DND-41 (cell line): ENCODE data around the gene R3HDM4.
"Not testable (repeated sequence)": the region's sequence is repeated elsewhere in the genome, so short reads cannot be mapped to it uniquely, and the experiment has no call there.

Source experiments
- ATAC-seq: fragments of 200-7000 bp; cut with Tn5 transposase; 3 replicates; pipeline ENCODE4 v1.9.1; 2021; ENCODE audit warnings: low read depth; ENCODE audit not compliant: insufficient read depth
- DNase-seq: peaks from one replicate; pipeline ENCODE4 v3.0.0-alpha.2; 2020
- H2AFZ ChIP-seq: 2 replicates; pipeline ENCODE4 v1.6.0; 2012; ENCODE audit warnings: low read depth, low read length
- H3K27ac ChIP-seq: 2 replicates; pipeline ENCODE4 v1.5.1; 2012; ENCODE audit warnings: low read length, inconsistent platforms
- H3K27me3 ChIP-seq: fragments of 200-600 bp; sonication (generic); 2 replicates; pipeline ENCODE4 v1.6.0; 2012; ENCODE audit warnings: low read length, mild to moderate bottlenecking, inconsistent platforms; ENCODE audit not compliant: insufficient read depth, poor library complexity
- H3K36me3 ChIP-seq: 2 replicates; pipeline ENCODE4 v1.5.1; 2012; ENCODE audit warnings: low read length, inconsistent platforms; ENCODE audit not compliant: insufficient read depth
- H3K4me1 ChIP-seq: 2 replicates; pipeline ENCODE4 v1.5.1; 2012; ENCODE audit warnings: mild to moderate bottlenecking, low read length; ENCODE audit not compliant: insufficient read depth
- H3K4me2 ChIP-seq: 2 replicates; pipeline ENCODE4 v1.6.0; 2012; ENCODE audit warnings: mild to moderate bottlenecking, moderate library complexity, low read length, inconsistent platforms; ENCODE audit not compliant: insufficient read depth
- H3K4me3 ChIP-seq, 2 experiments: fragments of 200-600 bp in 1 of 2; shearing (Covaris generic) in 1 of 2; 2 replicates each; pipeline ENCODE4 v1.5.1; 2012 to 2016; ENCODE audit warnings: inconsistent platforms in 2 of 2, low read length in 2 of 2, mild to moderate bottlenecking in 2 of 2, low read depth in 1 of 2, moderate library complexity in 1 of 2
- H3K79me2 ChIP-seq: 2 replicates; pipeline ENCODE4 v1.6.0; 2012; ENCODE audit warnings: low read length, inconsistent platforms; ENCODE audit not compliant: insufficient read depth
- H3K9ac ChIP-seq: 2 replicates; pipeline ENCODE4 v1.6.0; 2012; ENCODE audit warnings: low read depth, mild to moderate bottlenecking, inconsistent platforms, low read length, moderate library complexity
- H3K9me3 ChIP-seq: 2 replicates; pipeline ENCODE4 v1.5.1; 2012; ENCODE audit warnings: low read length, moderate library complexity, mild to moderate bottlenecking, inconsistent platforms; ENCODE audit not compliant: insufficient read depth, severe bottlenecking
- H4K20me1 ChIP-seq: 2 replicates; pipeline ENCODE4 v1.6.0; 2012; ENCODE audit warnings: low read length; ENCODE audit not compliant: insufficient read depth
- EZH2 ChIP-seq: IDR thresholded peaks from 3 replicates; pipeline ENCODE4 v1.6.1; 2012; ENCODE audit warnings: borderline replicate concordance, low read depth, mild to moderate bottlenecking, moderate library complexity, low read length, inconsistent platforms; ENCODE audit not compliant: severe bottlenecking
- TF ChIP-seq, protein P1 (sequence below): IDR thresholded peaks from 2 replicates; pipeline ENCODE4 v1.5.1; 2012; ENCODE audit warnings: borderline replicate concordance, low read length, moderate library complexity, mild to moderate bottlenecking; ENCODE audit not compliant: poor library complexity, severe bottlenecking; ENCODE audit errors: extremely low read depth

Gene R3HDM4

DNA sequence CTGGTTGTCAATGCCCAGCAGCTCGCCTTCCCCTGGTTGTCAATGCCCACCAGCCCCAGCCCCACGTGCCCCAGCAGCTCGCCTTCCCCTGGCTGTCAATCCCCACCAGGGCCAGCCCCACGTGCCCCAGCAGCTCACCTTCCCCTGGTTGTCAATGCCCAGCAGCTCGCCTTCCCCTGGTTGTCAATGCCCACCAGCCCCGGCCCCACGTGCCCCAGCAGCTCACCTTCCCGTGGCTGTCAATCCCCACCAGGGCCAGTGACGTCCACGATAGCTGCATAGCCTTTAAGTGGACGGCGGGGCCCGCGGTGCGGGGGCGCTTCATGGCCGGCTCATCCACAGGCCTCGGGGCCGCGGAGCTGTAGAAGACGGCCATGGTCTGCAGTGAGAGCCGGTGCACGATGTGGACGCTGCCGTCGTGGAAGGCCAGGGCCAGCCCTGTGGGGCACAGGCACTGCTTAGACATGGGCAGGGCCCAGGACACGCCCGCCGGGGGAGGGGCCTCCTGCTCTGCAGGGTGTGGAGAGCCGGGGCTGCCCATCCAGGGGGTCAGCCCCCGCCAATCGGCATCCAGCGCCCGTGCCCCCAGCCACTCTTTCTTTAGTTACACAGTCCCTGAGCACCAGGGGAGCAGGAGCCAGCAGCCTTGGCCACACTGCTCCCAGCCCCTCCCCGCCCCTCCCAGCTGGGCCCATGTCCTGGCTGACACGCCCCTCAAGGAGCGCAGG, 33.1 kb downstream of the R3HDM4 start:
- H3K9ac ChIP-seq = no peak overlapping the region
- TF ChIP-seq, protein P1, sequence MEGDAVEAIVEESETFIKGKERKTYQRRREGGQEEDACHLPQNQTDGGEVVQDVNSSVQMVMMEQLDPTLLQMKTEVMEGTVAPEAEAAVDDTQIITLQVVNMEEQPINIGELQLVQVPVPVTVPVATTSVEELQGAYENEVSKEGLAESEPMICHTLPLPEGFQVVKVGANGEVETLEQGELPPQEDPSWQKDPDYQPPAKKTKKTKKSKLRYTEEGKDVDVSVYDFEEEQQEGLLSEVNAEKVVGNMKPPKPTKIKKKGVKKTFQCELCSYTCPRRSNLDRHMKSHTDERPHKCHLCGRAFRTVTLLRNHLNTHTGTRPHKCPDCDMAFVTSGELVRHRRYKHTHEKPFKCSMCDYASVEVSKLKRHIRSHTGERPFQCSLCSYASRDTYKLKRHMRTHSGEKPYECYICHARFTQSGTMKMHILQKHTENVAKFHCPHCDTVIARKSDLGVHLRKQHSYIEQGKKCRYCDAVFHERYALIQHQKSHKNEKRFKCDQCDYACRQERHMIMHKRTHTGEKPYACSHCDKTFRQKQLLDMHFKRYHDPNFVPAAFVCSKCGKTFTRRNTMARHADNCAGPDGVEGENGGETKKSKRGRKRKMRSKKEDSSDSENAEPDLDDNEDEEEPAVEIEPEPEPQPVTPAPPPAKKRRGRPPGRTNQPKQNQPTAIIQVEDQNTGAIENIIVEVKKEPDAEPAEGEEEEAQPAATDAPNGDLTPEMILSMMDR = no peak
- no peak for TF ChIP-seq EZH2
- H4K20me1 ChIP-seq = no peaks in the 10 kb centered on the region; the same call in 1 of the 2 replicates
- H2AFZ ChIP-seq = no peak overlapping the region
- H3K9me3 ChIP-seq = no peaks in the 10 kb centered on the region
- H3K27ac ChIP-seq = no peak overlapping the region
- no peak overlapping the region for H3K4me3 ChIP-seq
- no peak for ATAC-seq
- no peaks in the 10 kb centered on the region for H3K27me3 ChIP-seq
- H3K4me1 ChIP-seq = no peaks in the 10 kb centered on the region
- H3K79me2 ChIP-seq = no peaks in the 10 kb centered on the region
- no peak overlapping the region for H3K4me2 ChIP-seq
- peaks cover 68% of the 10 kb centered on the region for H3K36me3 ChIP-seq
- DNase-seq = no peak

DNA sequence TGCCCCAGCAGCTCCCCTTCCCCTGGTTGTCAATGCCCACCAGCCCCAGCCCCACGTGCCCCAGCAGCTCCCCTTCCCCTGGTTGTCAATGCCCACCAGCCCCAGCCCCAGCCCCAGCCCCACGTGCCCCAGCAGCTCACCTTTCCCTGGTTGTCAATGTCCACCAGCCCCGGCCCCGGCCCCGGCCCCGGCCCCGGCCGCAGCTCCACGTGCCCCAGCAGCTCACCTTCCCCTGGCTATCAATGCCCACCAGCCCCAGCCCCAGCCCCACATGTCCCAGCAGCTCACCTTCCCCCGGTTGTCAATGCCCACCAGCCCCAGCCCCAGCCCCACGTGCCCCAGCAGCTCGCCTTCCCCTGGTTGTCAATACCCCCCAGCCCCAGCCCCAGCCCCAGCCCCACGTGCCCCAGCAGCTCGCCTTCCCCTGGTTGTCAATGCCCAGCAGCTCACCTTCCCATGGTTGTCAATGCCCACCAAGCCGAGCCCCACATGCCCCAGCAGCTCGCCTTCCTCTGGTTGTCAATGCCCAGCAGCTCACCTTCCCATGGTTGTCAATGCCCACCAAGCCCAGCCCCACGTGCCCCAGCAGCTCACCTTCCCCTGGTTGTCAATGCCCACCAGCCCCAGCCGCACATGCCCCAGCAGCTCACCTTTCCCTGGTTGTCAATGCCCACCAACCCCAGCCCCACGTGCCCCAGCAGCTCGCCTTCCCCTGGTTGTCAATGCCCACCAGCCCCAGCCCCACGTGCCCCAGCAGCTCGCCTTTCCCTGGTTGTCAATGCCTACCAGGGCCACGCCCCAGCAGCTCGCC, 34.1 kb downstream of the R3HDM4 start:
- H3K79me2 ChIP-seq, H3K4me3 ChIP-seq, H3K9ac ChIP-seq, H4K20me1 ChIP-seq, H3K4me1 ChIP-seq, H3K4me2 ChIP-seq, ATAC-seq, H3K27ac ChIP-seq, H3K9me3 ChIP-seq, H2AFZ ChIP-seq, H3K27me3 ChIP-seq, DNase-seq: not testable (repeated sequence)
- H3K36me3 ChIP-seq = peaks cover 66% of the 10 kb centered on the region

DNA sequence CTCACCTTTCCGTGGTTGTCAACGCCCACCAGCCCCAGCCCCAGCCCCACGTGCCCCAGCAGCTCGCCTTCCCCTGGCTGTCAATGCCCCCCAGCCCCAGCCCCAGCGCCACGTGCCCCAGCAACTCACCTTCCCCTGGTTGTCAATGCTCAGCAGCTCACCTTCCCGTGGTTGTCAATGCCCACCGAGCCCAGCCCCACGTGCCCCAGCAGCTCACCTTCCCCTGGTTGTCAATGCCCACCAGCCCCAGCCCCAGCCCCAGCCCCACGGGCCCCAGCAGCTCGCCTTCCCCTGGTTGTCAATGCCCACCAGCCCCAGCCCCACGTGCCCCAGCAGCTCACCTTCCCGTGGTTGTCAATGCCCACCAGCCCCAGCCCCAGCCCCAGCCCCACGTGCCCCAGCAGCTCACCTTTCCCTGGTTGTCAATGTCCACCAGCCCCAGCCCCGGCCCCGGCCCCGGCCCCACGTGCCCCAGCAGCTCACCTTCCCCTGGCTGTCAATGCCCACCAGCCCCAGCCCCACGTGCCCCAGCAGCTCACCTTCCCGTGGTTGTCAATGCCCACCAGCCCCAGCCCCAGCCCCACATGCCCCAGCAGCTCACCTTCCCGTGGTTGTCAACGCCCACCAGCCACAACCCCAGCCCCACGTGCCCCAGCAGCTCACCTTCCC, 34.9 kb downstream of the R3HDM4 start:
- H2AFZ ChIP-seq, ATAC-seq, H3K27ac ChIP-seq, H3K79me2 ChIP-seq, H3K9me3 ChIP-seq, H3K4me3 ChIP-seq, H3K9ac ChIP-seq, DNase-seq, H3K4me1 ChIP-seq, H3K4me2 ChIP-seq, H4K20me1 ChIP-seq, H3K27me3 ChIP-seq: not testable (repeated sequence)
- peaks cover 66% of the 10 kb centered on the region for H3K36me3 ChIP-seq

DNA sequence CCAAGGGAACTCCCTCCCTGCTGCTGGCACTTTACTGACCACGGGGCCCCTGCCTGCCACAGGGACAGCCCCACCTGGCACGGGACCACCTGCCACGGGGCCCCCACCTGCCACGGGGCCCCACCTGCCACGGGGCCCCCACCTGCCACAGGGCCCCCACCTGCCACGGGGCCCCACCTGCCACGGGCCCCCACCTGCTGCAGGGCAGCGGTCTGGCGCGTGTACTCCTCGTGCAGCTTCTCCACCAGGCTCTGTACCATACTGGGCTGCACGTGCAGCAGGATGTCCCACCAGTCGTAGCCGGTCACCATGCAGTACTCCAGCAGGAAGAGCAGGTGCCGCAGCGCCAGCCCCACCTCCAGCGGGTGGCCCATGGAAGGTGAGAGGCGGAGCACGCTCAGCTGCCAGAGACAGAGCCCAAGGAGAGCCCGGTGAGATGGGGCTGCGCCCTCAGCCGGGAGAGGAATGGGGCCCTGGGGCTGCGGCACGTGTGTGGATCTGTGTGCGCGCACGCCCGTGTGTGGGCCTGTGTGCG, 36.2 kb downstream of the R3HDM4 start:
- H3K79me2 ChIP-seq = no peaks in the 10 kb centered on the region
- no peak for DNase-seq
- H3K4me2 ChIP-seq = no peak overlapping the region
- TF ChIP-seq, protein P1 = no peak
- TF ChIP-seq EZH2 = no peak
- peaks cover 57% of the 10 kb centered on the region for H3K36me3 ChIP-seq
- H4K20me1 ChIP-seq = peaks cover 5% of the 10 kb centered on the region; the same call in 1 of the 2 replicates
- no peaks in the 10 kb centered on the region for H3K27me3 ChIP-seq
- H3K4me3 ChIP-seq = no peak overlapping the region
- no peak overlapping the region for H2AFZ ChIP-seq
- ATAC-seq = no peak
- H3K4me1 ChIP-seq = no peaks in the 10 kb centered on the region
- H3K9ac ChIP-seq = no peak overlapping the region
- no peak overlapping the region for H3K27ac ChIP-seq
- H3K9me3 ChIP-seq = no peaks in the 10 kb centered on the region
